Measurements from ENCODE around the gene CDKN2AIP.
A peak's percentile ranks its signal among the peaks of the same experiment; 100 is the strongest.
"Not testable (repeated sequence)": the region's sequence is repeated elsewhere in the genome, so short reads cannot be mapped to it uniquely, and the experiment has no call there.

Gene CDKN2AIP

DNA sequence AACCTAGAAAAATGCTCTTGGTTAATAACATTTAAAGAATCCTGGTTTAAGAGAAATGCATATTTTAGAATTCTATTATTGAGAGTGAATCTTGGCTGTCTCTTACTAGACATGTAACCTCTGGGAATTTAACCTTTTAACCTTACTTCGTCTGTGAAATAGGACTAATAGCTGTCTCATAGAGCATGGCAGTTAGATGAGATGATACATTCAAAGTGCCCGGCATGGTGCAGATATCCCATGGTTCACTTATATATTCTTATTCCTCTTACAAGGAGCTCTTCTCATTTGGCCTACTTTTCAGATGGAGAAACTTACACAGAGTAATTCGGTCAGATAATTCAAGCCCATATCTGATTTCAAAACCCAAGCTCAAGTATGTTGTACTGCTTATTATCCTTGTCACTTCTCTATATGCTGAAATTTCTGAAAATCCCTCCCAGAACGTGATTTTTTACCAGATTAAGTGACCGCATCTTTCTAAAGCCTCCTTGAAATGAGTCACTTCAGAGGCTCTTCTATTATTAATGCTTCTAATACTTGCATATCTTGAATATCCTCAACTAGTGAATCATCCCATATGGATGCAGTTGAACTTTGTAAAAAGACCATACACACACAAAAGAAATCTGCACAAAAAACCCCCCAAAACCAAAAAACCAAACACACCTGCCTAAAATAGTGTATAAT lies 4.9 kb downstream of the CDKN2AIP start:
- DNase-seq: no peak

DNA sequence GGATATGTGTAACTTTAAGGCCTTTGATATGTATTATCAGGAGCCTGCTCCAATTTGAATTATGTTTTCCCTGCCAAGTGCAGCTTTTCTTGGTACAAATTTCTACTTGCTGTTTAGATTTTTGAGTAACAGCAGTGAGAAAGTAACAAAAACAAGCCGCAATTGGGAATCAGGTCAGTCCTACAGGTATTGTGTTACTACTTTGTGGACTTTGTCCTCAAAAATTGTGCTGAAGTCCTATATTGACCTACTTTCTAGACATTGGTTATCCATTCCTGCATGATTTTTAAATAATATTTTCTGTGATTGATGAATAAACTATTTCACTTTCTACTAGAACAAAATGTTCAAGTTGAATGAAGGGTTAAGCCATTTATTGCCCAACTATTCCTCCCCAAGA lies 5.7 kb downstream of the CDKN2AIP start:
- no peak for DNase-seq

DNA sequence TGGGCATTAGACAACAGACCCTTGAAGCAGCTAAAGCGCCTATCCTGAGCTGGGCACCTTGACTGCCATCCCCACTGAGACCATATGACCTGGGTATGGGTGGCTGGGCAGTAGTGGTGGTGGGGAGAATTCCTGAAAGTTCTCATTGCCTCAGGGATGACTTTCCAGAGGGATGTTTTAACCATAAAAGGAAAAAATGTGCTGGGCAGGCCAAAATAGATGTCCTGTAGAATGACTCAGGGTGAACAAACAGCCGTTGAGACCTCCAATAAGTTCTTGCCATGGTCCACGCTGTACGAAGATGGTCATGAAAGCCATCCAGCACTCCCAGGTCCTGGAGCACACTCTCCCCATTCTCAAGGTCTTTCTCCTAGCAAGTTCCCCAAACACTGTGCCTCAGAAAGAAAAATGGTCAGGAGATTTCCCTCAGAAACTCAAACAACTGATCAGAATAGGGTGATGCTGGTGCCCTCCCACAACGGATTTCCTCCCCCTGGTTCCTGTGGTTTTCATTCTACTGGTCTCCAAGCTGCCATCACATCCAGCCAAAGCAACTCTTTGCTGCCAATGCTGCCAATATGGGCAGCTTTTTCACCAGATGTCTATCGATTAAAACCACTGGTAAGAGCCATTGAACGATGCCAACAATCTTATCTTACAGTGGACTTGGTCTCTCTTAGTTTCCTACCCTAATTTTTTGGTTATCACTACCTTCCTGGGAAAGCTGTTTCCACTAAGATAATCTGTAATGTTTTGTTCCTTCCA lies 11.2 kb downstream of the CDKN2AIP start:
- DNase-seq: no peak

DNA sequence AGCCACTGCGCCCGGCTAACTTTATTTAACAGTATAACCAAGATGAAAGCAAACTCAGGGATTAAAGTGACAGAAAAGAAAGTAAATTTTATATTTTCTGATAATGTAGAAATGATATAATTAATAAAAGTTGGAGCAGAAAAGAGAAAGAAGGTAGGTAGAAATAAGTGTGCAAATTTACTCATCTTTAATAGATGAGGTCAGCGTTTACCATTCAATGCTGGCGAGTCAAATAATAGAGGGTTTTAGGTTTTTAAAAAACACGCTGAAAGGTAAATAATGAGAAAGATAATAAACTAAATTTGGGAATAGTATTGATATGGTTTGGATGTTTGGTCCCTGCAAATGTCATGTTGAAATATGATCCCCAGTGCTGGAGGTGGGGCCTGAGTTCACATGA lies 13.6 kb downstream of the CDKN2AIP start:
- no peak for DNase-seq

DNA sequence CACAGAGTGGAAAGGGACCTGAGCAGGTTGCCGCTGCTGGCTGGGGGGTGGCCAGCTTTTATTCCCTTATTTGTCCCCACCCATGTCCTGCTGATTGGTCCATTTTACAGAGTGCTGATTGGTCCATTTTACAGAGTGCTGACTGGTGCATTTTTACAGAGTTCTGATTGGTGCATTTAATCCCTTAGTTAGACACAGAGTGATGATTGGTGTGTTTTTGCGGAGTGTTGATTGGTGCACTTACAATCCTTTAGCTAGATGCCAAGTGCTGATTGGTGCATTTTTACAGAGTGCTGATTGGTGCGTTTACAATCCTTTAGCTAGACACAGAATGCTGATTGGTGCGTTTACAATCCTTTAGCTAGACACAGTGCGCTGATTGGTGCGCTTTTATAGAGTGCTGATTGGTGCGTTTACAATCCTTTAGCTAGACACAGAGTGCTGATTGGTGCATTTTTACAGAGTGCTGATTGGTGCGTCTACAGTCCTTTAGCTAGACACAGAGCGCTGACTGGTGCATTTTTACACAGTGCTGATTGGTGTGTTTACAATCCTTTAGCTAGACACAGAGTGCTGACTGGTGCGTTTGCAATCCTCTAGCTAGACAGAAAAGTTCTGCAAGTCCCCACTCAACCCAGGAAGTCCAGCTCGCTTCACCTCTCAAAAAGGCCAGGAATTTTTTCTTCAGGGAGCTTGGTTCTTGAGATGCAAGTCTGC lies 19.6 kb downstream of the CDKN2AIP start:
- DNase-seq: not testable (repeated sequence)

DNA sequence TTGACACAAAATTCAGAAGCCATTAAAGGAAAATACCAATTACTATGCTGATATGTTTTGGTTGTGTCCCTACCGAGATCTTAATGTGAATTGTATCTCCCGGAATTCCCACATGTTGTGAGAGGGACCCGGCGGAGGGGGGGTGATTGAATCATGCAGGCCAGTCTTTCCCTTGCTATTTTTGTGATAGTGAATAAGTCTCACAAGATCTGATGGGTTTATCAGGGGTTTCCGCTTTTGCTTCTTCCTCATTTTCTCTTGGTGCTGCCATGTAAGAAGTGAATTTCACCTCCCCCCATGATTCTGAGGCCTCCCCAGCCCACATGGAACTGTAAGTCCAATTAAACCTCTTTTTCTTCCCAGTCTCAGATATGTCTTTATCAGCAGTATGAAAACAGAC lies 21.4 kb downstream of the CDKN2AIP start:
- not testable (repeated sequence) for DNase-seq

DNA sequence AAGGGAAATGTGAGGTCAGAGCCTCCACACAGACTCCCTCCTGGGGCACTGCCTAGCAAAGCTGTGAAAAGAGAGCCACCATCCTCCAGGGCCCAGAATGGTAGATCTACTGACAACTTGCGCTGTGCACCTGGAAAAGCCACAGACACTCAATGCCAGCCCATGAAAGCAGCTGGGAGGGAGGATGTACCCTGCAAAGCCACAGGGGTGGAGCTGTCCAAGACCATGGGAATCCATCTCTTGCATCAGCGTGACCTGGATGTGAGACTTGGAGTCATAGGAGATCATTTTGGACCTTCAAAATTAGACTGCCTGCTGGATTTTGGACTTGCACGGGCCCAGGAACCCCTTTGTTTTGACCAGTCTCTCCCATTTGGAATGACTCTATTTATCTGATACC lies 22.8 kb downstream of the CDKN2AIP start:
- DNase-seq: no peak

DNA sequence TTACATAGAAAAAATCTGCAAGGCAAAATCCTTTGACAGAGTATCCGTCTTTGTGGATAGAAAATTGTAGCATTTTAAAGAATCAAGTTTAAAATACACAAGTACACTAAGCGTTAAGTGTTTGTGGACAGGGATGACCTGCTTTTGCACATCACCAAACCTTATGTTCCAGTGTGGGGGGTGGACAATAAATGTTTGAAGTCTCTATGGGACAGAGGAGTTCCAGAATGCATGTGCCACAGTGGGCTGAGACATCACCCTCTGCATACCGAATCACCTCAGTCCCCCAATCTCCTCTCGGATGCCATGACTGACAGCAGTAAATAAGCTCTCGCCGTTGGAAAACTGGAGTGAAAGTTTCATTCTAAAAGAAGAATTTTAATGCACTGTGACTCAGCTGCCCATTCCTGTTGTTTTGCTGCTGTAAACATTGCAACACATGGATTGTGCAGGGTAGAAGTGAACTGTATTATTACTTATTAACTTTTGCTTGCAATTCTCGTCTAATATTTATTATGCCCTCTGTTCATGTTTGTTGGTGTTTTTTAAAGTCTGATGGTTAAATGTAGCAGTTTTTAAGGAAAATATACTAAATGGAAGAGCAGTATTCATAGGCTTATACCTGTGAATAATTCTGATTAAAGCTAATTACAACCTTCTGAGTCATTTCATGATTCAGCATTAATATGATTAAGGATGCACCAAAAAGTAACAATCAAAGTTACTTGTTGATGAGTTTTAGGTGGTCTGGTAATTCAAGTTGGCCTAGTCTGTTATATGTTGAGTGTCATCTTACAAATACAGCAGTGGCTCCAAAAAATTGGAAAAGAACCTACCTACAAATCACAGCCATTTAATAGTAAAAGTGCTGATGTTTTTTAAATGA lies 24.0 kb downstream of the CDKN2AIP start:
- DNase-seq: no peak

DNA sequence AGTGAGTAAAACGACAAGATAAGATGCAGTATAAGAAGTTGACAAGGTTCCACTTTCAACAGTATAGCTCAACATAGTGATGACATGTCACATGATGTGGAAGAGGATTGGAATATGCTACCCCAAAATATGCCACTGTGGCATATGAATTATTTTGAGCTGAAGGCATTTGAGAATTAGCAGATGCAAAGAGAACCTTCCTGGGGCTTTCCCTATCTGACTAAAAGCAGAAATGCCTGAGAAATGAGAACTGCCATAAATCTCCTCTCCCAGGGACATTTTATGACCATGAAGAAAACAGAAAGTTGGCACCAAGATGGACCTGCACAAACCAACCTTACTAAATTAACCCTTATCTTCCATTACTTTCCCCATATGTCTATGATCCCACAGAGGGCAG lies 24.8 kb downstream of the CDKN2AIP start:
- no peak for DNase-seq

DNA sequence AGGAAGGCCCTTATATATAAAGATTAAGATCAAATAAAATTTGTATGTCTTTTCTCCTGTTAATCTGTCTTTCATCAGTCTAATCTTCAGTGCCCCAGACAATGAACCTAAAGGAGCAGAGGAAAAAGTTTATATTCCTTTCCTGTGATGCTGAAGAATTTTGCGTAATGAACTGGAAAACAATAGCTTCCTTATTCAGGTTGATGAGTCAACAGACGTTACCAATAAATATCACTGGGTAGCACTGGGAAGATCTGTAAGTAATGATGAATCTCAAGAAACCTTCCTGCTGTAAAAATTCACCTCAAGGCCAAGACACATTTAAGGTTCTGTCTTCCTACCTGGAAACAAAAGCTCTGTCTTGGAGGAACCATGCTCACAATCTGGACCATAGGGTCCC lies 25.5 kb downstream of the CDKN2AIP start:
- DNase-seq: no peak

DNA sequence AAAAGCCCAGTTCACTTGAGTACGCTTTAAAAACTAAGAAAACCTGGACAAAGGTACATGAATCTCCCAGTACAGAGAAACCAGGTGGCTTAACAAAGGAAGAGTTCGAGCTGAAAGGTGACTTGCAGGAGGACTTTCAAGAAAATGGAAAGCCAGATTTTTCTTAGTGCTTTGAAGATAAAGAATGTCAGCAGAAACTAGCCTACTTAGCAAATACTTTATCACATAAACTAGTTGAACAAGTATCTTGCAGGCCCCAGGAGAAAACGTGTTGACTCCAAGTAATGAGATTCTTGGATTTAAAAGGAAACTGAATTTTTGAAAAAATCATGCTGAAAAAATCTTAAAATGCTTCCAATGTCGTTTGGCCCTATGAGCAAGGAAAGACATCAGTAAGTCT lies 26.4 kb downstream of the CDKN2AIP start:
- DNase-seq: no peak

DNA sequence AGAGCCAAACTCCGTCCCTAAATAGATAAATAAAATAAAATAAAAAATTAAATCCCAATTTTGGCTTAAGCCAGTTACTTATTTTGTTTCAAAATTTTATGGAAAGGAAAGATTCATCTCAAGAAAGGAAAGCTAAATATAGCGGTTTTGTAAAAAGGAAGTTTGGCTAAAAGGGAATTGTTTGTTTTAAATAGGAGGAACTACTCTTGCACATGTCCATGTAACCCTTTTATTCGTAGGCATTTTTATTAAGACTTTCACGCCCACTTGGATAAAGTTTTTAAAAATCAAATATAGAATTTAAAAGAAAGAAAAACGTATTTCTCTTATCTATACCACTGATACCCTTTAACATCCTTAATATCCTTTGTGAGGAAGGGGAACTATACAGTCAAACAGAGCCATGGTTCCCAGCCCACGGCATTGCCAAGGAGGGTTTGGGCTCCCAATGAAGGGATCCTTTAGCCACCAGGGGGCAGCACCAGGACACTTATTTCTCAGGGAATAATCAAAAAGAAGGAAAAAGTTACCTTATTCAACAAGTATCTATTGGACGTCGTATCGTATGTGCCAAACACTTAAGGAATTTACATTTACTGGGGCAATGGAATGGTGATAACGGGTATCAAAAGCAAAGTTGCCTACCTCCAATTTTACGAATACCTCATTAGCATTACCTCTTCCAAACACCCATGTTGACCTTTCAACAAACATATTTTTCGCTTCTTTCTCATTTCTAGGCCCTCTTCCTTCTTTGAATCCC lies 27.7 kb downstream of the CDKN2AIP start:
- DNase-seq: peak; percentile 38

DNA sequence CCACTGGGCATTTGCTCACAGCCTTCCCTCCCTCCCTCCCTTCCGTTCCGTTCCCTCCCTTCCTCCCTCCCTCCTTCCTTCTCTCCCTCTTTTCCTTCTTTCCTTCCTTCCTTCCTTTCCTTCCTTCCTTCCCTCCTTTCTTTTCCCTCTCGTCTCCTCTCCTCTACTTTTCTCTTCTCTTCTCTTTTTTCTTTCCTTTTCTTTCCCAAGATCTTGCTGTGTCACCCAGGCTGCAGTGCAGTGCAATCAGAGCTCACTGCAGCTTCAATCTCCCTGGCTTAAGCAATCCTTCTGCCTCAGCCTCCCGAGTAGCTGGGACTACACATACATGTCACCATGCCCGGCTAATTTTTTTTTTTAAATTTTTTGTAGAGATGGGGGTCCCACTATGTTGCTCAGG lies 33.7 kb downstream of the CDKN2AIP start:
- DNase-seq: no peak

DNA sequence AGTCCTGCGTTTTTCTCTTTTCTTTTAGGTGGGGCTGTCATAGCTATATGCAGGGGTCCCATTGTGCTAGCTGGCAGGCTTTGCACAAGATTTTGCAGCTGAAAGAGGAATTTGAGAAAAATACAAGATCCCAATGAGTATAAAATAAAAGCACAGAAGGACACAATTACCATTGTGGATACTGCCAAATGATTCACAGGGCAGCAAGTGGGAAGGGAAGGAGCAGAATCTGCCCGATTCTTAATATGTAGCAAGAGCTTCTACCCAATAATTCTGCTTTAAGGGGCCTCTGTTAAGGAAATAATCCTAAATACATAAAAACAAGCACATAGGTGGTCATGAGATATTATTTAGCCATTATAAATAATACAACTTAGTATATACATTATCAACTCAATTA lies 34.5 kb downstream of the CDKN2AIP start:
- DNase-seq: no peak

DNA sequence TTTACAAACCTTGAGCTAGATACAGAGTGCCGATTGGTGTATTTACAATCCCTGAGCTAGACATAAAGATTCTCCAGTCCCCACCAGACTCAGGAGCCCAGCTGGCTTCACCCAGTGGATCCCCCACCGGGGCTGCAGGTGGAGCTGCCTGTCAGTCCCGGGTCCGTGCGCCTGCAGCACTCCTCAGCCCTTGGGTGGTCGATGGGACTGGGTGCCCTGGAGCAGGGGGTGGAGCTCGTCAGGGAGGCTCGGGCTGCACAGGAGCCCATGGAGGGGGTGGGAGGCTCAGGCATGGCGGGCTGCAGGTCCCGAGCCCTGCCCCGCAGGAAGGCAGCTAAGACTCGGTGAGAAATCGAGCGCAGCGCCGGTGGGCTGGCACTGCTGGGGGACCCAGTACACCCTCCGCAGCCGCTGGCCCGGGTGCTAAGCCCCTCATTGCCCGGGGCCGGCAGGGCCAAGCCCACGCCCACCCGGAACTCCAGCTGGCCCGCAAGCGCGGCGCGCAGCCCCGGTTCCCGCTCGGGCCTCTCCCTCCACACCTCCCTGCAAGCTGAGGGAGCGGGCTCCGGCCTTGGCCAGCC lies 38.2 kb downstream of the CDKN2AIP start:
- DNase-seq: not testable (repeated sequence)

DNA sequence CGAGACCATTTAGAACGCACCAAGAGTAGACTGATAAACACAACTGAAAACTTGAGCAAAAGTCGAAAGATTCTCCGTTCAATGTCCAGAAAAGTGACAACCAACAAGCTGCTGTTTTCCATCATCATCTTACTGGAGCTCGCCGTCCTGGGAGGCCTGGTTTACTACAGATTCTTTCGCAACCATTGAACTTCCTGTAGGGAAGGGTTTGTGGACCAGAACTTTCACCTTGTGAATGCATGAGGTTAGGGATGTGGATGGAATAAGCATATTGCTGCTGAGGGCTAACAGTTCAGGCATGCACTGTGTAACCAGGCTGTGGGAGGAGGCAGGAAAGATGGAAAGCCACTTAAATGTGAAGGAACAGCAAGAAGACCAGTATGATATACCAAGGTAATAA lies 39.6 kb downstream of the CDKN2AIP start:
- DNase-seq: no peak

DNA sequence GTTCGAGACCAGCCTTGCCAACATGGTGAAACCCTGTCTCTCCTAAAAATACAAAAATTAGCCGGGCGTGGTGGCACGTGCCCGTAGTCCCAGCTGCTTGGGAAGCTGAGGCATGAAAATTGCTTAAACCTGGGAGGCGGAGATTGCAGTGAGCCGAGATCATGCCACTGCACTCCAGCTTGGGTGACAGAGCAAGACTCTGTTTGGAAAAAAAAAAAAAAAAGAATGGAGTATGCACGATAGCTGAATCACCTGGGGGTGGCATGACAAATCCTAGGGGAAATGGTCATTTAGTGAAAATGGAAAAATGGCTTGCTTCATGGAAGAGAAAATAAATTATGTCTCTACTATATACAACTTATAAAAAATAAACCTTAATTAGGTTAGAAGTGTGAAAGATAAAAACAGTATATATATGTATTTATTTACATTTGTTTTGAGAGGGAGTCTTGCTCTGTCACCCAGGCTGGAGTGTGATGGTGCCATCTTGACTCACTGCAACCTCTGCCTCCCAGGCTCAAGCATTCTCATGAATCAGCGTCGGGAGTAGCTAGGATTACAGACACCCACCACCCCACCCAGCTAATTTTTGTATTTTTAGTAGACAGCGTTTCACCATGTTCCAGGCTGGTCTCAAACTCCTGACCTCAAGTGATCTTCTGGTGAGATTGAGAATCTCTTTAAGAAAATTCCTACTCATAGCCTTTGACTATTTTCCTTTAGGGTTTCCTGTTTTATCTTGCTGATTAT lies 41.1 kb downstream of the CDKN2AIP start:
- no peak for DNase-seq

DNA sequence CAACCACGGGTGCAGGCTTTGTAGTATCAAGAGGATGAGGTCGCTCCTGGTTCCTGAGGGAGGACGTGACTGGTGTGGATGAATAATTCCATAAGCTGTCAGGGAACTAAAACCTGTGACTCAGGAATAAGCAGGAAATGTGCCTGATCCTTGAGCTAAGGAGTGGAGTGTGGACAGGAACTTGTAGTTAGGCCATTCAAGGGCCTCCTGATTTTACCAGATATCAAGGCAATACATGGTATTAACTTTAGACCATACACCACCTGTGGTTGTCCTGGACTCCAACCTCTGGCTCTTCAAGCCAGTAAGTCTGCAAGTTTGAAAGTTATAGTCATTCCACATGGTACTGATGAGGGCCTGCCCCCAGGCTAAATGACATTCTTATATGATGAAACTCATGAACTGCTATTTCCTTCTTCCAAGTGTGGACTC lies 48.4 kb downstream of the CDKN2AIP start:
- no peak for DNase-seq

DNA sequence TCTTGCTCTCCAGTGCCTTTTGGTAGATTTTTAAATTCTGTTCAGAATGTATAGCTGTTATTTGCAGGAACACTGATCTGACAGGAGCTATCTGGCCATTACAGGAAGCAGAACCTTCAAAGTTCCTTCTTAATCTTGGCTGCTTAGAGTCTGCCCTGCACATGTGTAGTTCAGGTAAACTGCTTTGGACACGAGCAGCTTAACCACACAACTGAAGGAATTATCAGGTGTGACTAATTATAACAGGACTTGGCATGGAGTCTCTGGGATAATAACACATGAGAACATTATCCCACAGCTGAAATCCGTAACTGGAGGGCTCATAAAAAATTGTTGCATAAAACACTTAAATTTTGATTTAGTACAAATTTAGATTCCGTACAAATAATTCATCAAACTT lies 48.8 kb downstream of the CDKN2AIP start:
- DNase-seq: no peak

DNA sequence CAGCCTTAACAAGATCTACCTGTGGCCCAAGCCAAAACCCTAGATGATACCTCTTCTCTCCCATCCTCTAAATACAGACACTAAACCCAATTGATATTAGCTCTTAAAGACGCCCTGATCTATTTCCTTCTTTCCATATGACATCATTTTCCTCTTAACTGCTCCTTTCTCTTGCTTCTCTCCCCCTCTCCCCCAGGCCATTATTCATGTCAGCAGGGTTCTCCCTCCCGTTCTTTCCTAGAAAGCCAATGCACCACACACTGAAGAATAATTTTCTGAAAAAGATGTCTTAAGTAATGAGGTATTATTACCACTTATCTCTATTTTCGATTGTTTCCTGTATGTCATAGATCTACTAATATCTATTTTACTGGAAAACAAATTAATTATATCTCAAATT lies 50.7 kb downstream of the CDKN2AIP start:
- DNase-seq: no peak
